Gastrocnemius medialis (tissue), 4 donors: ENCODE results near the gene CACNA2D3. TPM values are rescaled to one million over a fixed set of nuclear protein-coding genes. Genes with fewer than 3 reads are reported as not detected.

Experiments used
- ATAC-seq, 2 donors: fragments of 150-250 bp; one replicate each; pipeline ENCODE4 v1.9.1; 2016
- DNase-seq, 2 donors: peaks; one replicate each; pipeline ENCODE4 v3.0.0-alpha.2; 2019
- H3K27ac ChIP-seq, 4 donors: fragments of 200-600 bp; sonication (generic); 1 replicate in 1 of 4; 2 replicates in 3 of 4; pipeline ENCODE4 v1.5.1; 2016 to 2018; ENCODE audit warnings: mild to moderate bottlenecking in 2 of 4, moderate library complexity in 1 of 4
- H3K27me3 ChIP-seq, 3 donors: fragments of 200-600 bp; sonication (generic) in 2 of 3; 1 replicate in 1 of 3; 2 replicates in 2 of 3; pipeline versions ENCODE4 v1.5.1 to v1.6.0; 2016 to 2019; ENCODE audit warnings: mild to moderate bottlenecking in 1 of 3, moderate library complexity in 1 of 3
- H3K36me3 ChIP-seq, 2 donors: fragments of 200-600 bp; sonication (generic) in 1 of 2; one replicate each; pipeline ENCODE4 v1.5.1; 2017 to 2018
- H3K4me1 ChIP-seq, 2 donors: fragments of 200-600 bp; sonication (generic) in 1 of 2; one replicate each; pipeline ENCODE4 v1.5.1; 2016 to 2017; ENCODE audit warnings: mild to moderate bottlenecking in 2 of 2
- H3K4me3 ChIP-seq, 4 donors: fragments of 200-600 bp; sonication (generic) in 3 of 4; 1 replicate in 1 of 4; 2 replicates in 3 of 4; pipeline ENCODE4 v1.5.1; 2016 to 2019; ENCODE audit warnings: mild to moderate bottlenecking in 2 of 4
- H3K9me3 ChIP-seq, 3 donors: fragments of 200-600 bp; sonication (generic) in 2 of 3; 1 replicate in 1 of 3; 2 replicates in 2 of 3; pipeline ENCODE4 v1.5.1; 2016 to 2019
- POLR2A ChIP-seq, 2 donors: fragments of 450-650 bp; IDR thresholded peaks; one replicate each; pipeline ENCODE4 v1.6.1; 2017; ENCODE audit warnings: antibody characterized with exemption in 2 of 2, mild to moderate bottlenecking in 2 of 2, moderate library complexity in 2 of 2
- in situ Hi-C, 4 donors: fragments of 200-750 bp; cut with MboI; loops; one replicate each; pipeline versions ENCODE4 v1.15.0 to v1.8.0; 2017; ENCODE audit warnings: low sequenced_read_pairs in 4 of 4
- intact Hi-C: fragments of 100-400 bp; cut with DNase I; formaldehyde crosslinking; loops from one replicate; pipeline ENCODE4 v1.15.1; 2023; ENCODE audit warnings: low total_unique reads
- total RNA-seq, 4 donors: library from RNA; depleted of rRNA; stranded (reverse); fragments of >200 nt; gene quantifications; one replicate each; pipeline versions ENCODE4 v1.1.0 to v1.2.3, GENCODE V29; 2016
- TF ChIP-seq, protein P1 (sequence below), 5 experiments: fragments of 450-650 bp in 3 of 5; fragments of 200-600 bp in 2 of 5; sonication (generic) in 2 of 5; IDR thresholded peaks in 4 of 5; conservative IDR thresholded peaks in 1 of 5; 1 replicate in 4 of 5; 2 replicates in 1 of 5; pipeline ENCODE4 v1.5.1; 2016 to 2019; ENCODE audit warnings: antibody characterized with exemption in 5 of 5, mild to moderate bottlenecking in 3 of 5, moderate library complexity in 3 of 5

CACNA2D3 gene
- total RNA-seq, 4 donors from 2014 or later, result 4.7 to 14.4 (median 7.1) TPM

DNA sequence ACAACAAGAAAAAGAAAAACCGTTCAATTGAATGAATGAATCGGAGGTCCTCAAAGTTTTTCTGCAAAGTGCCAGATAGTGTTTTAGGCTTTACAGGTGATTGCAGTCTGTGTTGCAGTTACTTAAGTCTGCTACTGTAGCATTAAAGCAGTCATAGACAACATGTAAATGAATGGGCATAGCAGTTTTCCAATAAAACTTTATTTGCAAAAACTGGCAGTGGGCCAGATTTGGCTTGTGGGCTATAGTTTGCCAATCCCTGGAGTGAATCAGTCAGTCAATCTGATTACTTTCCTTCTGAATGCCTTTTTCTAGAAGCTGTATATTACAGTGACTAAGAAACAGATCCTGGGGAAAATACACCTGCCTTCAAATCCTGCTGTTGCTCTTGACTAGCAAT lies 562.9 kb downstream of the CACNA2D3 start:
- ATAC-seq (no peak), DNase-seq (no peak)
- no peak for TF ChIP-seq POLR2A (IDR thresholded peaks at IDR 0.05)
- TF ChIP-seq, protein P1, sequence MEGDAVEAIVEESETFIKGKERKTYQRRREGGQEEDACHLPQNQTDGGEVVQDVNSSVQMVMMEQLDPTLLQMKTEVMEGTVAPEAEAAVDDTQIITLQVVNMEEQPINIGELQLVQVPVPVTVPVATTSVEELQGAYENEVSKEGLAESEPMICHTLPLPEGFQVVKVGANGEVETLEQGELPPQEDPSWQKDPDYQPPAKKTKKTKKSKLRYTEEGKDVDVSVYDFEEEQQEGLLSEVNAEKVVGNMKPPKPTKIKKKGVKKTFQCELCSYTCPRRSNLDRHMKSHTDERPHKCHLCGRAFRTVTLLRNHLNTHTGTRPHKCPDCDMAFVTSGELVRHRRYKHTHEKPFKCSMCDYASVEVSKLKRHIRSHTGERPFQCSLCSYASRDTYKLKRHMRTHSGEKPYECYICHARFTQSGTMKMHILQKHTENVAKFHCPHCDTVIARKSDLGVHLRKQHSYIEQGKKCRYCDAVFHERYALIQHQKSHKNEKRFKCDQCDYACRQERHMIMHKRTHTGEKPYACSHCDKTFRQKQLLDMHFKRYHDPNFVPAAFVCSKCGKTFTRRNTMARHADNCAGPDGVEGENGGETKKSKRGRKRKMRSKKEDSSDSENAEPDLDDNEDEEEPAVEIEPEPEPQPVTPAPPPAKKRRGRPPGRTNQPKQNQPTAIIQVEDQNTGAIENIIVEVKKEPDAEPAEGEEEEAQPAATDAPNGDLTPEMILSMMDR (IDR thresholded peaks at IDR 0.05 in 4 of 5, conservative IDR thresholded peaks at IDR 0.05 in 1 of 5), result no peak
- intact Hi-C loops (no loop called here), in situ Hi-C loops (no loop called here)
- no peaks in the 10 kb centered on the region for H3K36me3 ChIP-seq
- H3K9me3 ChIP-seq, result no peaks in the 10 kb centered on the region
- H3K4me1 ChIP-seq, result no peaks in the 10 kb centered on the region
- H3K4me3 ChIP-seq, result no peak overlapping the region
- no peaks in the 10 kb centered on the region for H3K27me3 ChIP-seq
- H3K27ac ChIP-seq, result no peak overlapping the region

DNA sequence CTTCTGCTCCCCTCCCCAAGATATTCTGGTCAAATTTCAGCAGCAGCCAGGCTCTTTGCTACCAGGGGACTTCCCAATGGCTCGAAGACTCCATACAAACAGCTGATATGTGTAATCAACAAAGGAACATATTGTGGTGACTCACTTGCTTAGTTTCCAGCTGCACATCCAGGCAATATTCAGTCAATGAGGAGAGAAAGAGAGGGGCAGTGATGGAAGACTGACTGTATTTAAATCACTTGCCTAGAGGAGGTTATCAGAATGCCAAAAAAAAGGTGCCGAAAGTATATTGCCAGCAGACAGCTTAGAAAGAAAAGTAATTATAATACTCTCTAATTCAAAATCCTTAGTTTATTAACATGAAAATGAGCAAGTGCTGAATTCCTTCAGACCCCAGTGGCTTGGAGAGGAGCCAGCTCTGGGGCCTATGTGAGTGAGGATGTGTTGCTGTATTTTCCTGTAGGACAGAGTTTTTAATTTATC lies 569.0 kb downstream of the CACNA2D3 start:
- Histone ChIP-seq H3K9me3 (no peaks in the 10 kb centered on the region), H3K4me1 (no peaks in the 10 kb centered on the region), H3K27ac (no peak overlapping the region), H3K4me3 (no peak overlapping the region), H3K27me3 (no peaks in the 10 kb centered on the region), H3K36me3 (no peaks in the 10 kb centered on the region)
- no peak for DNase-seq
- in situ Hi-C loops, result no loop called here
- TF ChIP-seq POLR2A (IDR thresholded peaks at IDR 0.05), result no peak
- TF ChIP-seq, protein P1 (IDR thresholded peaks at IDR 0.05 in 4 of 5, conservative IDR thresholded peaks at IDR 0.05 in 1 of 5), result no peak
- no peak for ATAC-seq
- intact Hi-C loops, result no loop called here

DNA sequence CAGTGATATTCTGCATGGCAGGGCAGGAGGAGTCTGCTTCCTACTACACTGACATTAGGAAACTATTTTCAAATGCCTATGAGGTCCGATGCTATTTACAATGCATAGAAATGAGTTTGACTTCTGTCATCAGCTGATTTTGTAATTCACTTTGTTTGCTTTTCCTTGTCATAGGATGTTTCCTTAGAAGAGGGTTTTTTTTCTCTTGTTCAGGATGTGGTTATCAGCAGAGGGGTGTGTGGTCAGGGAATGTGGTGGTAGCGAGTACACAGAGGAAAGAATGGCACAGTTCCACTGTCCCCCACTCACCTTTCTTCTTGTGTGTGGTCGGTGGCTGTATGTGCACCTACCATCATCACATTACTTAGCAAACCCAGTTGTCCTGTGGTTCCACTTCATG lies 574.0 kb downstream of the CACNA2D3 start:
- Histone ChIP-seq H3K9me3 (no peaks in the 10 kb centered on the region), H3K4me3 (no peak overlapping the region), H3K36me3 (no peaks in the 10 kb centered on the region), H3K4me1 (no peaks in the 10 kb centered on the region), H3K27ac (no peak overlapping the region), H3K27me3 (no peaks in the 10 kb centered on the region)
- intact Hi-C loops (no loop called here), in situ Hi-C loops (no loop called here)
- ATAC-seq (no peak), DNase-seq (no peak)
- TF ChIP-seq POLR2A (IDR thresholded peaks at IDR 0.05), result no peak
- TF ChIP-seq, protein P1 (IDR thresholded peaks at IDR 0.05 in 4 of 5, conservative IDR thresholded peaks at IDR 0.05 in 1 of 5), result no peak

DNA sequence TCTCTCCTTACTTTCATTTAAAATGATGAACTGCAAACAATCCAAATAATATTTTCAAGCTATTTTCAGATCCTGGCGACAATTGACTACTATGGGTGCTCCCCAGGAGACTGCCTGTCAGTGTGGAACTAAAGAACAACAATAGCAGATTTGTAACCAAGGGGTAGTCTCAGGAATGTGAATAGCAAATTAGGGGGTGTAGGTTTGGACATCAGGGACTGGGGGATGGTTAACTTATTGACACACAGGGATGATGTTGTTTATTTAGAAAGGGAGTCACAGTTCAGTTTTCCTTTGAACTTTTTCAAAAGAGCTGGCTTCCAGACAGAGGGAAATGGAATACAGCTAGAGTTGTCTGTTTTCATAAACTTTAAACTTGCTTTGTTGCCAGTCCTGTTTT lies 575.7 kb downstream of the CACNA2D3 start:
- Histone ChIP-seq H3K9me3 (no peaks in the 10 kb centered on the region), H3K4me1 (no peaks in the 10 kb centered on the region), H3K27me3 (no peaks in the 10 kb centered on the region), H3K4me3 (no peak overlapping the region), H3K27ac (no peak overlapping the region), H3K36me3 (no peaks in the 10 kb centered on the region)
- no peak for ATAC-seq
- DNase-seq, result no peak
- in situ Hi-C loops, result no loop called here
- intact Hi-C loops, result no loop called here
- TF ChIP-seq, protein P1 (IDR thresholded peaks at IDR 0.05 in 4 of 5, conservative IDR thresholded peaks at IDR 0.05 in 1 of 5), result no peak
- no peak for TF ChIP-seq POLR2A (IDR thresholded peaks at IDR 0.05)

DNA sequence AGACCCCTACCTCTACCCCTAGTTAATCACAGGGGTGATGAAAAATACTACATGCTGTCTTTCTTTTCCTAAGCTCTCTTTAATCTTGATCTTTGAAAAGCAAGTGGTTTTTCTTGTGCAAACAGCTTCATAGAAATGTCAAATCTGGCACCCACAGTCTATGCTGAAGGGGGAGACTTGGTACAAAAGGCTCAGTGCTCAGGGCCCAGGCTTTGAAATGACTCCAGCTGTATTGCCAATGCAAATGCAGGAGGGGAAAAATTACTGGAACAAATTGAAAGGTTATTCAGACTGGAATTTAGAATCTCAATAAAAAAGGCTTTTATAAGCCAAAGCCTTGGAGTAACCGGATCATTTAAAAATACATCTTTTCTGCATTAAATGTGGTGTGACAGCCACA lies 581.6 kb downstream of the CACNA2D3 start:
- no peak for DNase-seq
- ATAC-seq, result no peak
- H3K27ac ChIP-seq, result no peak overlapping the region
- no peaks in the 10 kb centered on the region for H3K27me3 ChIP-seq
- no peaks in the 10 kb centered on the region for H3K4me1 ChIP-seq
- H3K9me3 ChIP-seq, result no peaks in the 10 kb centered on the region
- no peaks in the 10 kb centered on the region for H3K36me3 ChIP-seq
- intact Hi-C loops (no loop called here), in situ Hi-C loops (no loop called here)
- H3K4me3 ChIP-seq, result no peak overlapping the region
- TF ChIP-seq POLR2A (IDR thresholded peaks at IDR 0.05), result no peak
- TF ChIP-seq, protein P1 (IDR thresholded peaks at IDR 0.05 in 4 of 5, conservative IDR thresholded peaks at IDR 0.05 in 1 of 5), result no peak
